CD4-positive, alpha-beta T cell treated with Interferon gamma for 1 hour (primary cell): ENCODE results near the gene BEND6.
A peak's percentile ranks its signal among the peaks of the same experiment; 100 is the strongest.
"Not testable (repeated sequence)": the region's sequence is repeated elsewhere in the genome, so short reads cannot be mapped to it uniquely, and the experiment has no call there.

Experiments used
- DNase-seq: peaks from one replicate; pipeline ENCODE4 v3.0.0-alpha.2; 2020

Gene BEND6

GRCh38 chr6:57040011-57040410 is 85.1 kb downstream of the BEND6 start:
- DNase-seq: no peak

GRCh38 chr6:57044061-57044460 is 89.2 kb downstream of the BEND6 start:
- DNase-seq: not testable (repeated sequence)

GRCh38 chr6:57044568-57044967 is 89.7 kb downstream of the BEND6 start:
- no peak for DNase-seq

- peak; percentile 72 for DNase-seq
Observed at GRCh38 chr6:57046332-57047256, 91.7 kb downstream of the BEND6 start, which contains the start of gene KIAA1586. Gene KIAA1586, plus strand, starts transcription at chr6:57046693. Its CDS starts 63 bp downstream, at chr6:57046756.

GRCh38 chr6:57047257-57047585 is 92.3 kb downstream of the BEND6 start:
- not testable (repeated sequence) for DNase-seq

- DNase-seq: not testable (repeated sequence)
Observed at GRCh38 chr6:57047859-57048258, 93.0 kb downstream of the BEND6 start.

- no peak for DNase-seq
Observed at GRCh38 chr6:57048577-57048976, 93.7 kb downstream of the BEND6 start.

GRCh38 chr6:57063847-57064246 is 108.9 kb downstream of the BEND6 start:
- no peak for DNase-seq

GRCh38 chr6:57064809-57065208 is 109.9 kb downstream of the BEND6 start:
- no peak for DNase-seq

- no peak for DNase-seq
Observed at GRCh38 chr6:57068061-57068460, 113.2 kb downstream of the BEND6 start.

- DNase-seq: no peak
Observed at GRCh38 chr6:57069228-57069627, 114.3 kb downstream of the BEND6 start.

GRCh38 chr6:57069920-57070331 is 115.0 kb downstream of the BEND6 start:
- DNase-seq: no peak

GRCh38 chr6:57072108-57072507 is 117.2 kb downstream of the BEND6 start:
- no peak for DNase-seq

GRCh38 chr6:57074383-57074782 is 119.5 kb downstream of the BEND6 start:
- DNase-seq: no peak

- no peak for DNase-seq
Observed at GRCh38 chr6:57075092-57075491, 120.2 kb downstream of the BEND6 start.
